ENCODE data around the gene KCNMA1.

DNA sequence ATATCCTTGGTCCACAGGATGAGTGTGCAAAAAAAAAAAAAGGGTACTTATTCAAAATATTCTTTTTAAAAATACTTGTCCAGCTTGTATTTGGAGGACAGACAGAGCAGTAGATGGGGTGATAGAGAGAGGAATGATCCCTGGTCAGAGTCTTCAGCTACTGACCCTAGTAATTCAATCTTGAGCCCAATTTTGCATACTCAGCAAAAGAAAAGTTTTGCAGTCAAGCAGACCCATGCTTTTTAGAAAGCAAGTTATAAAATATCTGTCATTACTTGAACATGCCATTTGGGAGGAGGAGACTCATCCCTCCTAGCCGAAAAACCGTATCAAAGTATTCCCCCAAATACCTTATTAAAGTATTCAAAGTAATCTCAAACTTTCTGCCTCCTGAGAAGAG is 585.0 kb downstream of the KCNMA1 start:
- TF ChIP-seq GATA3 (IDR thresholded peaks at IDR 0.05; ENCODE audit: low read depth, low read length) (no peak), GATA2 (IDR thresholded peaks at IDR 0.05; ENCODE audit: low read depth, low read length) (no peak)

Data from SH-SY5Y (cell line).